Liver (tissue), 9 donors: ENCODE results near the gene CYP4V2. TPM values are rescaled to one million over a fixed set of nuclear protein-coding genes. Genes with fewer than 3 reads are reported as not detected.
A peak's percentile ranks its signal among the peaks of the same experiment; 100 is the strongest.

Experiments used
- DNase-seq: peaks from one replicate; pipeline ENCODE4 v3.0.0-alpha.2; 2017; ENCODE audit warnings: low spot score
- H3K27ac ChIP-seq, 2 donors: one replicate each; pipeline ENCODE4 v1.7.0; 2013; ENCODE audit warnings: inconsistent platforms in 2 of 2, low read length in 2 of 2, control low read depth in 1 of 2, low read depth in 1 of 2, mild to moderate bottlenecking in 1 of 2
- H3K27me3 ChIP-seq, 4 donors: one replicate each; pipeline versions ENCODE4 v1.6.1 to v1.7.0; 2013; ENCODE audit warnings: low read length in 3 of 4, inconsistent platforms in 1 of 4, mild to moderate bottlenecking in 1 of 4, moderate library complexity in 1 of 4; ENCODE audit not compliant: control insufficient read depth in 4 of 4, insufficient read depth in 4 of 4
- H3K36me3 ChIP-seq, 4 donors: one replicate each; pipeline versions ENCODE4 v1.6.1 to v1.7.0; 2013; ENCODE audit warnings: low read length in 3 of 4, mild to moderate bottlenecking in 3 of 4, low read depth in 1 of 4, moderate library complexity in 1 of 4; ENCODE audit not compliant: control insufficient read depth in 4 of 4, insufficient read depth in 3 of 4
- H3K4me1 ChIP-seq, 4 donors: one replicate each; pipeline versions ENCODE4 v1.6.1 to v1.7.0; 2013; ENCODE audit warnings: low read length in 3 of 4, mild to moderate bottlenecking in 3 of 4, moderate library complexity in 1 of 4; ENCODE audit not compliant: control insufficient read depth in 4 of 4, insufficient read depth in 4 of 4
- H3K4me3 ChIP-seq, 3 donors: one replicate each; pipeline versions ENCODE4 v1.6.1 to v1.7.0; 2013; ENCODE audit warnings: low read length in 3 of 3, control low read depth in 1 of 3, low read depth in 1 of 3, mild to moderate bottlenecking in 1 of 3
- H3K9ac ChIP-seq, 2 donors: one replicate each; pipeline ENCODE4 v1.7.0; 2013; ENCODE audit warnings: low read length in 2 of 2, mild to moderate bottlenecking in 2 of 2, moderate library complexity in 2 of 2, control low read depth in 1 of 2, low read depth in 1 of 2
- H3K9me3 ChIP-seq, 4 donors: one replicate each; pipeline versions ENCODE4 v1.6.1 to v1.7.0; 2013; ENCODE audit warnings: low read length in 3 of 4; ENCODE audit not compliant: control insufficient read depth in 4 of 4
- ATF3 ChIP-seq: IDR thresholded peaks from 2 replicates; pipeline ENCODE4 v1.6.1; 2016; ENCODE audit warnings: antibody characterized with exemption
- EGR1 ChIP-seq, 2 donors: IDR thresholded peaks; 2 replicates each; pipeline ENCODE4 v1.6.1; 2016 to 2018; ENCODE audit warnings: antibody characterized with exemption in 2 of 2, low read depth in 2 of 2
- FOXA1 ChIP-seq: IDR thresholded peaks from 2 replicates; pipeline ENCODE4 v1.6.1; 2016; ENCODE audit warnings: antibody characterized with exemption
- FOXA2 ChIP-seq: IDR thresholded peaks from 2 replicates; pipeline ENCODE4 v1.6.1; 2016; ENCODE audit warnings: antibody characterized with exemption
- GABPA ChIP-seq, 2 donors: IDR thresholded peaks in 1 of 2; conservative IDR thresholded peaks in 1 of 2; 2 replicates each; pipeline ENCODE4 v1.6.1; 2016; ENCODE audit warnings: antibody characterized with exemption in 2 of 2, mild to moderate bottlenecking in 1 of 2, moderate library complexity in 1 of 2
- HNF4A ChIP-seq, 2 donors: conservative IDR thresholded peaks; 2 replicates each; pipeline ENCODE4 v1.6.1; 2016; ENCODE audit warnings: antibody characterized with exemption in 2 of 2, mild to moderate bottlenecking in 2 of 2
- HNF4G ChIP-seq: IDR thresholded peaks from 2 replicates; pipeline ENCODE4 v1.6.1; 2016; ENCODE audit warnings: antibody characterized with exemption
- JUND ChIP-seq, 2 donors: IDR thresholded peaks; 2 replicates each; pipeline ENCODE4 v1.6.1; 2016; ENCODE audit warnings: antibody characterized with exemption in 2 of 2
- MAX ChIP-seq: IDR thresholded peaks from 2 replicates; pipeline ENCODE4 v1.6.1; 2016; ENCODE audit warnings: antibody characterized with exemption
- NR2F2 ChIP-seq: IDR thresholded peaks from 2 replicates; pipeline ENCODE4 v1.6.1; 2016; ENCODE audit warnings: antibody characterized with exemption
- RAD21 ChIP-seq, 2 donors: IDR thresholded peaks; 2 replicates each; pipeline ENCODE4 v1.6.1; 2016; ENCODE audit warnings: antibody characterized with exemption in 2 of 2, mild to moderate bottlenecking in 2 of 2
- REST ChIP-seq: IDR thresholded peaks from 2 replicates; pipeline ENCODE4 v1.6.1; 2016; ENCODE audit warnings: antibody characterized with exemption, mild to moderate bottlenecking
- RXRA ChIP-seq, 2 donors: IDR thresholded peaks; 2 replicates each; pipeline ENCODE4 v1.6.1; 2017 to 2018; ENCODE audit warnings: antibody characterized with exemption in 2 of 2, mild to moderate bottlenecking in 1 of 2
- SP1 ChIP-seq: IDR thresholded peaks from 2 replicates; pipeline ENCODE4 v1.6.1; 2018; ENCODE audit warnings: antibody characterized with exemption, mild to moderate bottlenecking
- TAF1 ChIP-seq: conservative IDR thresholded peaks from 2 replicates; pipeline ENCODE4 v1.6.1; 2016; ENCODE audit warnings: antibody characterized with exemption, mild to moderate bottlenecking
- YY1 ChIP-seq: IDR thresholded peaks from 2 replicates; pipeline ENCODE4 v1.6.1; 2016; ENCODE audit warnings: antibody characterized with exemption, mild to moderate bottlenecking
- ZBTB33 ChIP-seq: IDR thresholded peaks from 2 replicates; pipeline ENCODE4 v1.6.1; 2016; ENCODE audit warnings: antibody characterized with exemption
- WGBS: extraction: QIAGEN DNeasy Blood & Tissue Kit; methylation state at CpG from one replicate; pipeline ENCODE4 v1.1.7; 2013; 5-methylcytosine and 5-hydroxymethylcytosine counted together
- polyA plus RNA-seq, 2 donors: library from polyadenylated mRNA; stranded (reverse) in 1 of 2; unstranded in 1 of 2; fragments of 200-250 nt in 1 of 2; fragments of >200 nt in 1 of 2; fragmentation: Nextera tagmentation in 1 of 2; extraction: Ambion mirVana in 1 of 2; gene quantifications; one replicate each; pipeline versions ENCODE4 v1.2.1 to v1.2.3, GENCODE V29; 2013 to 2015
- total RNA-seq, 2 donors: library from RNA; depleted of rRNA; stranded (reverse); fragments of >200 nt; gene quantifications; one replicate each; pipeline ENCODE4 v1.2.3, GENCODE V29; 2014
- TF ChIP-seq, protein P1 (sequence below): fragments of 150-350 bp; IDR thresholded peaks from 2 replicates; pipeline ENCODE4 v1.5.1; 2017; ENCODE audit warnings: improper control_type of control experiment, low read depth, low read length; ENCODE audit not compliant: missing input control
- donor health status: healthy.
- donor health status: healthy.
- donor health status: healthy.
- donor health status: healthy.
- donor health status: healthy.

Gene CYP4V2
- total and polyA plus RNA-seq, 4 donors, result 27.9 to 119 (median 35.1) TPM

DNA sequence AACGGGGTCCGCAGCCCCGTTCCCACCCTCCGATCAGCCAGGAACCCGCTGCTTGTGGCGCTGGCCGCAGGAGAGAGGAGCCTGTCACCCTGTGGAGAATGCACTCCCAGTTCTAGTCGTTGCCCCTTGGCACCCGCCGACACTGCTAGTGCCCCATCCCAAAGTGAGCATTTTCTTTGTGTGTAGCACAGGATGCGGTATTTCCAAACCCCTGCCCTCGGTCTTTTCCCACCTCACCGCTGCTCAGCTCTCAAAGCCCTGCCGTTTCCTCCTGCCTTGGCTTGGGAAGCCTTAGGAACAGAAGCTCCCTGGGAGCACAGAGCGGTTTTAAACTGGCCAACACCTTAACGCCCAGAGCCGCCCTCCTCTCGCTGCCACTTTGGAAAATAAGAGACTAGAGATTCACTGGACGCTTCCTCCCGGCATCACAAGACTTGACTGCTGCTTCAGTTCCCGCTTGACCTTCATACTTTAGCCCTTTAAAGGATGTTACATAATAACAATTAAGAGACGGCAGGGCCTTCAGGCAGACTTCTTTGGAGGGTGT, 772 bp downstream of the CYP4V2 start:
- Histone ChIP-seq H3K27ac (peak overlapping the region; percentile 98 to 99), H3K9me3 (no peaks in the 10 kb centered on the region), H3K4me3 (peak overlapping the region; percentile 83 to 96 (median 95)), H3K4me1 (peaks cover 7 to 46% (median 30%) of the 10 kb centered on the region in 4 donors), H3K27me3 (no peaks in the 10 kb centered on the region), H3K9ac (peak overlapping the region; percentile 68 to 90), H3K36me3 (peaks cover 0 to 15% (median under 1%) of the 10 kb centered on the region in 4 donors)
- under 1% methylated on average over 22 of the region's 22 CpGs for WGBS
- TF ChIP-seq TAF1 (no peak), ATF3 (no peak), SP1 (peak; percentile 8), EGR1 (IDR thresholded peaks at IDR 0.05; ENCODE audit: low read depth in 2 of 2) (no peak), MAX (no peak), HNF4A (conservative IDR thresholded peaks at IDR 0.05) (peak; percentile 38 to 60), ZBTB33 (no peak), REST (no peak), RXRA (IDR thresholded peaks at IDR 0.05) (peak; percentile 26 to 42), GABPA (IDR thresholded peaks at IDR 0.05 in 1 of 2, conservative IDR thresholded peaks at IDR 0.05 in 1 of 2) (no peak), YY1 (peak; percentile 61), JUND (IDR thresholded peaks at IDR 0.05) (peak in 1 of 2 donors; percentile 12), FOXA2 (no peak), HNF4G (no peak), RAD21 (IDR thresholded peaks at IDR 0.05) (peak in 1 of 2 donors; percentile 36), FOXA1 (no peak), NR2F2 (peak; percentile 38)
- TF ChIP-seq, protein P1, sequence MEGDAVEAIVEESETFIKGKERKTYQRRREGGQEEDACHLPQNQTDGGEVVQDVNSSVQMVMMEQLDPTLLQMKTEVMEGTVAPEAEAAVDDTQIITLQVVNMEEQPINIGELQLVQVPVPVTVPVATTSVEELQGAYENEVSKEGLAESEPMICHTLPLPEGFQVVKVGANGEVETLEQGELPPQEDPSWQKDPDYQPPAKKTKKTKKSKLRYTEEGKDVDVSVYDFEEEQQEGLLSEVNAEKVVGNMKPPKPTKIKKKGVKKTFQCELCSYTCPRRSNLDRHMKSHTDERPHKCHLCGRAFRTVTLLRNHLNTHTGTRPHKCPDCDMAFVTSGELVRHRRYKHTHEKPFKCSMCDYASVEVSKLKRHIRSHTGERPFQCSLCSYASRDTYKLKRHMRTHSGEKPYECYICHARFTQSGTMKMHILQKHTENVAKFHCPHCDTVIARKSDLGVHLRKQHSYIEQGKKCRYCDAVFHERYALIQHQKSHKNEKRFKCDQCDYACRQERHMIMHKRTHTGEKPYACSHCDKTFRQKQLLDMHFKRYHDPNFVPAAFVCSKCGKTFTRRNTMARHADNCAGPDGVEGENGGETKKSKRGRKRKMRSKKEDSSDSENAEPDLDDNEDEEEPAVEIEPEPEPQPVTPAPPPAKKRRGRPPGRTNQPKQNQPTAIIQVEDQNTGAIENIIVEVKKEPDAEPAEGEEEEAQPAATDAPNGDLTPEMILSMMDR, result no peak
- DNase-seq, result peak; percentile 47
